ENCODE data around the gene GTF3C5. TPM values are rescaled to one million over a fixed set of nuclear protein-coding genes. Genes with fewer than 3 reads are reported as not detected.

The GTF3C5 gene
- total RNA-seq, 1 donor from 2014 or later, result 46.4 TPM

DNA sequence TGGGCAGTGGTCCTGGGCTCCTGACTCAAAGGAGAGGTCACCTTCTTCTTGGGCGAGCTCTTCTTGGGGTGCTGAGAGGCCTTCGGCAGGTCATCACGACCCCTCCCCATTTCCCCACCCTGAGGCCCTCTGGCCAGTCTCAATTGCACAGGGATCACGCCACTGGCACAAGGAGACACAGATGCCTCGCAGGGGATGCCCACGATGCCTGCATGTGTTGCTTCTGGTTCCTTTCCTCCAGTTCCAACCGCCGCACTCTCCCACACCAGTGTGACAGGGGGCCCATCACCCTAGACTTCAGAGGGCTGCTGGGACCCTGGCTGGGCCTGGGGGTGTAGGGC, 32.3 kb downstream of the GTF3C5 start:
- FAIRE-seq (no peak), DNase-seq (ENCODE audit: low read depth) (no peak)
- H3K36me3 ChIP-seq (ENCODE audit: insufficient read depth, low read length), result no peaks in the 10 kb centered on the region
- Mint-ChIP-seq H3K27ac (ENCODE audit: unreplicated experiment) (no peak overlapping the region), H3K36me3 (ENCODE audit: low read depth, unreplicated experiment) (peaks cover 10% of the 10 kb centered on the region), H3K4me3 (ENCODE audit: unreplicated experiment) (no peak overlapping the region), H3K4me1 (ENCODE audit: low read depth, unreplicated experiment) (peaks cover 9% of the 10 kb centered on the region), H3K27me3 (ENCODE audit: low read depth, unreplicated experiment) (no peaks in the 10 kb centered on the region), H3K9me3 (ENCODE audit: unreplicated experiment) (no peaks in the 10 kb centered on the region)
- H3K9ac ChIP-seq (ENCODE audit: low read length), result no peak overlapping the region
- H4K20me1 ChIP-seq (ENCODE audit: insufficient read depth, low read length), result no peaks in the 10 kb centered on the region
- no peaks in the 10 kb centered on the region for H3K27me3 ChIP-seq (ENCODE audit: insufficient read depth, low read length)
- H3K4me3 ChIP-seq (ENCODE audit: insufficient read depth, low read depth, low read length), result no peak overlapping the region
- H3K27ac ChIP-seq (ENCODE audit: low read depth, low read length), result no peak overlapping the region
- TF ChIP-seq EZH2 (IDR thresholded peaks at IDR 0.05; ENCODE audit: insufficient read depth, low read length), result no peak
- TF ChIP-seq, protein P1, sequence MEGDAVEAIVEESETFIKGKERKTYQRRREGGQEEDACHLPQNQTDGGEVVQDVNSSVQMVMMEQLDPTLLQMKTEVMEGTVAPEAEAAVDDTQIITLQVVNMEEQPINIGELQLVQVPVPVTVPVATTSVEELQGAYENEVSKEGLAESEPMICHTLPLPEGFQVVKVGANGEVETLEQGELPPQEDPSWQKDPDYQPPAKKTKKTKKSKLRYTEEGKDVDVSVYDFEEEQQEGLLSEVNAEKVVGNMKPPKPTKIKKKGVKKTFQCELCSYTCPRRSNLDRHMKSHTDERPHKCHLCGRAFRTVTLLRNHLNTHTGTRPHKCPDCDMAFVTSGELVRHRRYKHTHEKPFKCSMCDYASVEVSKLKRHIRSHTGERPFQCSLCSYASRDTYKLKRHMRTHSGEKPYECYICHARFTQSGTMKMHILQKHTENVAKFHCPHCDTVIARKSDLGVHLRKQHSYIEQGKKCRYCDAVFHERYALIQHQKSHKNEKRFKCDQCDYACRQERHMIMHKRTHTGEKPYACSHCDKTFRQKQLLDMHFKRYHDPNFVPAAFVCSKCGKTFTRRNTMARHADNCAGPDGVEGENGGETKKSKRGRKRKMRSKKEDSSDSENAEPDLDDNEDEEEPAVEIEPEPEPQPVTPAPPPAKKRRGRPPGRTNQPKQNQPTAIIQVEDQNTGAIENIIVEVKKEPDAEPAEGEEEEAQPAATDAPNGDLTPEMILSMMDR (IDR thresholded peaks at IDR 0.05; ENCODE audit: insufficient read depth, low read depth, low read length), result no peak
- H3K4me2 ChIP-seq (ENCODE audit: low read length), result no peak overlapping the region
- no peaks in the 10 kb centered on the region for H3K4me1 ChIP-seq (ENCODE audit: insufficient read depth, low read length)
- H2AFZ ChIP-seq (ENCODE audit: low read depth, low read length), result no peak overlapping the region
- no peaks in the 10 kb centered on the region for H3K79me2 ChIP-seq (ENCODE audit: insufficient read depth, low read length)
- no peaks in the 10 kb centered on the region for H3K9me3 ChIP-seq (ENCODE audit: insufficient read depth, low read depth, low read length)

DNA sequence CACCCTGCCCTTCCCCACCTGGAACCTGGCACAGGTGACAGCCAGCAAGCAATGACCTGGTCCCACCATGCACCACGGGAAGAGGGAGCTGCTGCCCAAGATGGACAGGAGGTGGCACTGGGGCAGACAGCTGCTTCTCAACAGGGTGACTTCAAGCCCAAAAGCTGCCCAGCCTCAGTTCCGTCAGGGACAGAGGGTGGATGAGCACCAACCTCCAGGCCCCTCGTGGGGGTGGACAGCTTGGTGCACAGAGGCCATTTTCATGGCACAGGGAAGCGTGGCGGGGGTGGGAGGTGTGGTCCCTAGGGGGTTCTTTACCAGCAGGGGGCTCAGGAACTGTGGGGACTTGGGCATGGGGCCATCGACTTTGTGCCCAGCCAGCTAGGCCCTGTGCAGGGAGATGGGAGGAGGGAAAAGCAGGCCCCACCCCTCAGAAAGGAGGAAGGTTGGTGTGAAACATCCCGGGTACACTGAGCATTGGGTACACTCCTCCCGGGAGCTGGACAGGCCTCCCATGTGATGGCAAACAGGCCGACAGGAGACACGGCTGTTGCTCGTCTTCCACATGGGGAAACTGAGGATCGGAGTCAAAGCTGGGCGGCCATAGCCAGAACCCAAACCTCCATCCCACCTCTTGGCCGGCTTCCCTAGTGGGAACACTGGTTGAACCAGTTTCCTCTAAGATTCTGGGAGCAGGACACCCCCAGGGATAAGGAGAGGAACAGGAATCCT, 32.9 kb downstream of the GTF3C5 start:
- no peak overlapping the region for H3K27ac Mint-ChIP-seq (ENCODE audit: unreplicated experiment)
- H3K4me3 Mint-ChIP-seq (ENCODE audit: unreplicated experiment), result no peak overlapping the region
- peaks cover 6% of the 10 kb centered on the region for H3K36me3 Mint-ChIP-seq (ENCODE audit: low read depth, unreplicated experiment)
- DNase-seq (ENCODE audit: low read depth) (no peak), FAIRE-seq (no peak)
- H2AFZ ChIP-seq (ENCODE audit: low read depth, low read length), result no peak overlapping the region
- H3K9ac ChIP-seq (ENCODE audit: low read length), result no peak overlapping the region
- no peaks in the 10 kb centered on the region for H3K79me2 ChIP-seq (ENCODE audit: insufficient read depth, low read length)
- no peaks in the 10 kb centered on the region for H3K27me3 Mint-ChIP-seq (ENCODE audit: low read depth, unreplicated experiment)
- no peaks in the 10 kb centered on the region for H3K9me3 Mint-ChIP-seq (ENCODE audit: unreplicated experiment)
- H3K4me3 ChIP-seq (ENCODE audit: insufficient read depth, low read depth, low read length), result no peak overlapping the region
- no peak overlapping the region for H3K4me2 ChIP-seq (ENCODE audit: low read length)
- no peaks in the 10 kb centered on the region for H3K9me3 ChIP-seq (ENCODE audit: insufficient read depth, low read depth, low read length)
- no peaks in the 10 kb centered on the region for H3K36me3 ChIP-seq (ENCODE audit: insufficient read depth, low read length)
- no peaks in the 10 kb centered on the region for H3K4me1 ChIP-seq (ENCODE audit: insufficient read depth, low read length)
- H3K27me3 ChIP-seq (ENCODE audit: insufficient read depth, low read length), result no peaks in the 10 kb centered on the region
- no peak for TF ChIP-seq EZH2 (IDR thresholded peaks at IDR 0.05; ENCODE audit: insufficient read depth, low read length)
- TF ChIP-seq, protein P1 (IDR thresholded peaks at IDR 0.05; ENCODE audit: insufficient read depth, low read depth, low read length), result no peak
- H3K27ac ChIP-seq (ENCODE audit: low read depth, low read length), result no peak overlapping the region
- H3K4me1 Mint-ChIP-seq (ENCODE audit: low read depth, unreplicated experiment), result peaks cover 9% of the 10 kb centered on the region
- H4K20me1 ChIP-seq (ENCODE audit: insufficient read depth, low read length), result no peaks in the 10 kb centered on the region
